Activated CD4-positive, alpha-beta T cell treated with anti-CD3 and anti-CD28 coated beads, Interleukin-2, amount 10 ng/mL, durations not matched to agents 7 days and 5 days (primary cell): ENCODE results near the gene TBCEL. TPM values are rescaled to one million over a fixed set of nuclear protein-coding genes. Genes with fewer than 3 reads are reported as not detected.
A peak's percentile ranks its signal among the peaks of the same experiment; 100 is the strongest.
"Not testable (repeated sequence)": the region's sequence is repeated elsewhere in the genome, so short reads cannot be mapped to it uniquely, and the experiment has no call there.

ENCODE experiments used
- CTCF ChIA-PET: fragments of 350-600 bp; sonication (Branson Sonifier 250); formaldehyde crosslinking; loops from one replicate; lab custom pipeline; 2021; ENCODE audit warnings: antibody characterized with exemption; lab: Charles Lee
- POLR2A ChIA-PET: fragments of 350-600 bp; sonication (Branson Sonifier 250); formaldehyde crosslinking; loops from one replicate; lab custom pipeline; 2021; ENCODE audit warnings: antibody characterized with exemption; lab: Charles Lee
- DNase-seq: peaks from one replicate; pipeline ENCODE4 v3.0.0-alpha.2; 2020
- H3K27ac Mint-ChIP-seq: one replicate; pipeline ENCODE4 v1.8.0; 2021; ENCODE audit warnings: mild to moderate bottlenecking, moderate library complexity, mixed read lengths
- H3K27me3 Mint-ChIP-seq: one replicate; pipeline ENCODE4 v1.8.0; 2021; ENCODE audit warnings: mixed read lengths
- H3K36me3 Mint-ChIP-seq: one replicate; pipeline ENCODE4 v1.8.0; 2021; ENCODE audit warnings: low read depth, mixed read lengths
- H3K4me1 Mint-ChIP-seq: one replicate; pipeline ENCODE4 v1.8.0; 2021; ENCODE audit warnings: mixed read lengths
- H3K4me3 Mint-ChIP-seq: one replicate; pipeline ENCODE4 v1.8.0; 2021; ENCODE audit warnings: mild to moderate bottlenecking, moderate library complexity, mixed read lengths
- H3K9me3 Mint-ChIP-seq: one replicate; pipeline ENCODE4 v1.8.0; 2021; ENCODE audit warnings: mixed read lengths
- total RNA-seq, 2 experiments: library from RNA; stranded (reverse); gene quantifications; one replicate each; pipeline ENCODE4 v1.2.3, GENCODE V29; 2021

TBCEL gene
- total RNA-seq, 2 experiments from 2014 or later, result 13.1 to 16.1 TPM

DNA sequence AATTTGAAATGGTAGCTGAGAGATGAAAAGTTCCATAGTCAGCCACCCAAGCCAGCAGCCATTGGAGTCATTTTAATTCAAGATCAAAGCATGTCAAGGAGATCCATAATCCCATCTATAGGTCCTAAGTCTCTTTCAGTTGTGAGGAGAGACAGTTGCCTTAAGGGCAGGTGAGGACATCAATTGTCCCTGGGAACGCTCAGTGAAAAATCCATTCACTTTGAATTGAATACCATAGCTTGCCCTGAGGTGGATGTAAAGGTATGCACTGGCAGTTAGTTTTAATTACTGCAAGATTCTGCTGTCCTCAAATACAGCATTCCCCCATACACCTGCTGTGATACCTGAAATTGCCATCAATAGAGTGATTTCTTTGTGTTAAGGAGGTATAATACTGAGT is 25.3 kb upstream of the TBCEL start:
- CTCF ChIA-PET, result no interaction called here
- H3K4me3 Mint-ChIP-seq, result no peak overlapping the region
- H3K36me3 Mint-ChIP-seq, result no peaks in the 10 kb centered on the region

DNA sequence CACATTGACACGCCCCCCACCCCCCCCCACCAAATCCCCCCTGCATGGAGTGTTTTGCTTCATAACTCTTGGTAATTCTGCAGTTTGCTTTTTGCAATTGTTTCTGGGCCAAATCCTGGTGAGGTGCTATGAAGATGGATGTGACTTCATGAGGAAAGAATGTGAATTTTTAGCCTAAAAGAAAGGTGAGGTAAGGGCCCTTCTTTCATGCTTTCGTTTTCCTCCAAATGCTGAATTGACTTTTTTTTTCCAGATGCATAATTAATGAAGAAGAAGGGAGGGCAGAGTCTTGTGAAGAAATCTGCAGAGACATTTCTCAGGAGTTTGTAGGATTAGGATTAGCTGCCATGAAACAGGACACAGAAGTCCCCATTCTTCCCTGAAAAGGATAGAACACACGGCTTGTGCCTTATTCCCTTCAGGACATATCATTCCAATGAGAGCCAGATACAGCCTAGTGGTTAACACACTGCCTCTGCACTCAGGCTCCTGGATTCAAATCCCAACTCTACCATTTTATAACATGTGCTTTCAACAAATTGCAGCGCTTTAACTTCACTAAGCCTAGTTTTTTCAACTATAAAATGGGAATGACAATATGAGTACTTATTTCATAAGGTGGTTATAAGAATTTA is 19.6 kb upstream of the TBCEL start:
- ChIA-PET CTCF (no interaction called here), POLR2A (no interaction called here)
- H3K27ac Mint-ChIP-seq, result no peak overlapping the region
- no peaks in the 10 kb centered on the region for H3K36me3 Mint-ChIP-seq
- H3K9me3 Mint-ChIP-seq, result peaks cover 10% of the 10 kb centered on the region
- no peaks in the 10 kb centered on the region for H3K4me1 Mint-ChIP-seq
- DNase-seq, result no peak
- H3K4me3 Mint-ChIP-seq, result no peak overlapping the region
- peaks cover 19% of the 10 kb centered on the region for H3K27me3 Mint-ChIP-seq

More for the DNA sequence above, 25.3 kb upstream of the TBCEL start:
- Mint-ChIP-seq H3K4me1 (peaks cover 3% of the 10 kb centered on the region), H3K27ac (no peak overlapping the region), H3K27me3 (peaks cover 8% of the 10 kb centered on the region), H3K9me3 (no peaks in the 10 kb centered on the region)
- DNase-seq, result no peak
- POLR2A ChIA-PET, result no interaction called here

DNA sequence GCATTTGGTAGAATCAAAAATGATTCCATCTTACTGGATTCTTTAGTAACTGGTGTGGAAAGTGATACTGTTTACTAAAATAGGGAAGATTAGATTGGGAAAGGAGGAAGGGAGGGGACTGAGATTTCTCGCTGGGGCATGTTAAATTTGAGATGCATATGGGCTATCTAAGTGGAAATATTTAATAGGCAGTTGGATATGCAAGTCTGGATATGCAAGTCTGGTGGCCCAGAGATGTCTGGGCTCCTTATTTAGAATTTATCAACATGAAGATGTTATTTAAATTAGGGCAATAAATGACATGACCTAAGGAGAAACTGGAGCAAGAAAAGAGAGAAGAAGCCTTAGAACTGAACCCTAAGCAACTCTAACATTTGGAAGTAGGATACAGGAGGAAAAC is 17.0 kb upstream of the TBCEL start:
- CTCF ChIA-PET, result no interaction called here
- Mint-ChIP-seq H3K27me3 (peaks cover 29% of the 10 kb centered on the region), H3K4me3 (no peak overlapping the region), H3K36me3 (no peaks in the 10 kb centered on the region), H3K9me3 (peaks cover 10% of the 10 kb centered on the region), H3K4me1 (no peaks in the 10 kb centered on the region), H3K27ac (no peak overlapping the region)
- no peak for DNase-seq
- POLR2A ChIA-PET, result no interaction called here

DNA sequence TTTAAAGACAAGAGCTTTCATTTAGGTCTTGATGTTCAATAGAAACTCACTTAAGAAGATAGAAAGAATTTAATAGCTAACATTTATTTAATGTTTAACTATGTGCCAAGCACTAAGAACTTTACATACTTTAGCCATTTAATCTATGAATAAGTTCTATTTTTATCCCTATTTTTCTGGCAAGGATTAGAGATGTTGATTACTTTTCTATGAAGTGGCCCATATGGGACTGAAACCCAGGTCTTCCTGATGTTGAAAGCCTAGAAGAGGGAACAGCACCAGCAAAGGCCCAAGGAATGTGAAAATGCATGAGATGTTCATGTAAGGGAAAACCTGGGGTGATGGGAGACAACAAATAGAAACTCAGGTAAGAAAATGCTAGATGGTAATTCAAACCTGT is 15.4 kb upstream of the TBCEL start:
- Mint-ChIP-seq H3K27ac (no peak overlapping the region), H3K9me3 (peaks cover 10% of the 10 kb centered on the region), H3K27me3 (peaks cover 24% of the 10 kb centered on the region), H3K36me3 (no peaks in the 10 kb centered on the region), H3K4me1 (no peaks in the 10 kb centered on the region), H3K4me3 (no peak overlapping the region)
- ChIA-PET POLR2A (interaction anchor here (0.6 kb wide), 1 partner anchor 23 kb away, joined by 3 read pairs; no protein-coding TSS in a partner anchor), CTCF (no interaction called here)
- DNase-seq, result no peak

DNA sequence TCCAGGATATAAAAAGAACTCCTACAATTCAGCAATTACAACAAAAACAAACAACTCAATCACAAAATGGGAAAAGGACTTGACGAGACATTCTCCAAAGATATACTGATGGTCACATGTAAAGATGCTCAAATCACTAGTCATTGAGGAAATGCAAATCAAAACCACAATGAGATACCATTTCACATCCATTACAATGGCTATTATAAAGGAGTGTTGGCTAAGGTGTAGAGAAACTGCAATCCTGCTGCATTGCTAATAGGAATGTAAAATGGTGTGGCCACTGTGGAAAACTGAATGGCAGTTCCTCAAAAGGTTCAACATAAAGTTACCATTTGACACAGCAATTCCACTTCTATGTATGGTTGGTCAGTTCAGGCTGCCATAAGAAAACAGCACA is 11.8 kb upstream of the TBCEL start:
- H3K4me3 Mint-ChIP-seq, result no peak overlapping the region
- peaks cover 28% of the 10 kb centered on the region for H3K27me3 Mint-ChIP-seq
- CTCF ChIA-PET, result no interaction called here
- no peaks in the 10 kb centered on the region for H3K36me3 Mint-ChIP-seq
- no peaks in the 10 kb centered on the region for H3K4me1 Mint-ChIP-seq
- no peak for DNase-seq
- no peak overlapping the region for H3K27ac Mint-ChIP-seq
- POLR2A ChIA-PET, result no interaction called here
- peaks cover 2% of the 10 kb centered on the region for H3K9me3 Mint-ChIP-seq

DNA sequence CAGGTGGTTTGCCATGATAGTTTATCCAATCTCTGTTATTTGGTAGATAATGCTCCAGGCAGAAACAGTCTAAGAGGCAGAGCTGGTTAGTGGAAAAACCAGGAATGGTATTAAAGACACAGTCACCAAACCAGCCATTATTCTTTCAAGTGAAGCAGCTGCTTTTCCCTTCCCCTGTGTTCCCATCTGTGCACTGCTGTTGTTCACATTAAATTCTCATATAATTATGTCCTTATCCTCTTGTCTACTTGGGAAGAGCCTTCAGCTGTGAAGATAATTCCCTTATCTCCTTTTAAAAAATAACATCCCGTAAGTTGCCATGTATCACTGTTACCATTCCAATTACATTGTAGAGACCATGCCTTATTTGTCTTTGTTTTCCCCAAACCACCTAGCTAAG is 5.2 kb upstream of the TBCEL start:
- DNase-seq, result no peak
- H3K4me1 Mint-ChIP-seq, result peaks cover 3% of the 10 kb centered on the region
- no peak overlapping the region for H3K27ac Mint-ChIP-seq
- H3K36me3 Mint-ChIP-seq, result no peaks in the 10 kb centered on the region
- no peaks in the 10 kb centered on the region for H3K9me3 Mint-ChIP-seq
- ChIA-PET POLR2A (no interaction called here), CTCF (interaction anchor here (0.6 to 1.2 kb wide), 3 partner anchors 9 to 388 kb away, joined by 3 read pairs; no protein-coding TSS in a partner anchor)
- peaks cover 17% of the 10 kb centered on the region for H3K27me3 Mint-ChIP-seq
- H3K4me3 Mint-ChIP-seq, result no peak overlapping the region

DNA sequence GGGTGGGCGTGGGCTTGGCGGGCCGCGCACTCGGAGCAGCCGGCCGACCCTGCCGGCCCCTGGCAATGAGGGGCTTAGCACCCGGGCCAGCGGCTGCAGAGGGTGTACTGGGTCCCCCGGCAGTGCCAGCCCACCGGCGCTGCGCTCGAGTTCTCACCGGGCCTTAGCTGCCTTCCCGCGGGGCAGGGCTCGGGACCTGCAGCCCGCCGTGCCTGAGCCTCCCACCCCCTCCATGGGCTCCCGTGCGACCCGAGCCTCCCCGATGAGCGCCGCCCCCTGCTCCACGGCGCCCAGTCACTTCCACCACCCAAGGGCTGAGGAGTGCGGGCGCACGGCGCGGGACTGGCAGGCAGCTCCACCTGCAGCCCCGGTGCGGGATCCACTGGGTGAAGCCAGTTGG is 2.2 kb upstream of the TBCEL start:
- H3K27me3 Mint-ChIP-seq, DNase-seq, CTCF ChIA-PET, H3K27ac Mint-ChIP-seq, H3K36me3 Mint-ChIP-seq, H3K9me3 Mint-ChIP-seq, H3K4me3 Mint-ChIP-seq, POLR2A ChIA-PET: not testable (repeated sequence)
- peaks cover 20% of the 10 kb centered on the region for H3K4me1 Mint-ChIP-seq

DNA sequence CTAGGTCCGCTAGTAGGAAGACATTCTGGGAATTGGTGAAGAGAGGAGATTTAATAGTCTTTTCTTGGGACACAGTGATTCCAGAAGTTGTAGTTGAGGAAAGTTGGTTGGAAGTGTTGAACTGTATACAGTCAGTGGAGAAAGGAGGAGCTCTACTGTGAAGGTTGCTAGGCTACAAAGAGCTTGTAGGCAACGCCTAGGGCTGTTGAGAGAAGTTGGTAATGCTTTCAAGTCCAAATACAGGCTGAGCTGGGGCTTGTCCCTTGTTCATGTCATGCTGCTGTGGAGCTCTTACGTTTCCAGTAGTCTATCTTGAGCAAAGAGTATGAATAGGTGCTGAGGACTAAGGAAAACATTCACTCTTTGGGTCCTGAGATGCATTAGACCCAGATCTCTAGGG is 1.1 kb downstream of the TBCEL start:
- ChIA-PET CTCF (interaction anchor here (0.8 to 1.2 kb wide), 2 partner anchors 11 kb away, joined by 3 read pairs; no protein-coding TSS in a partner anchor), POLR2A (no interaction called here)
- Mint-ChIP-seq H3K27me3 (no peaks in the 10 kb centered on the region), H3K9me3 (no peaks in the 10 kb centered on the region), H3K36me3 (no peaks in the 10 kb centered on the region), H3K4me1 (peaks cover 25% of the 10 kb centered on the region), H3K27ac (peak overlapping the region; percentile 77), H3K4me3 (peak overlapping the region; percentile 81)
- DNase-seq, result peak; percentile 20

DNA sequence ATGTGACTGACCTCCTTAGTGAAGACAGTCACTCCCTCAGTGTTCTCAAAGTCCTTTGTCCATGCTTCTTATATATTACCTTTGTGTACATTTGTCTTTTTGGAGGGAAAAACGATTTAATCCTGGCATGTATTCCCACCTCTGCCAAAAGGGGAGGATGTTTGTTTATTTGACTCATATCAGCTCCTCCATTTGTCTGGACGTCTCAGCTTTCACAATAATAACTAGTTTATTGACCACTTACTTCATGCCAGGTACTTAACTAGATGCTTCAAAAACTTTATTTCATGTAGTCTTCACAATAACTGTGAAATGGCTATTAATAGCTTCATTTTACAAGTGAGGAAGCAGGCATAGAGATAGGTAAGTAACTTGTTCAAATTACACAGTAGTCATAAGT is 5.3 kb downstream of the TBCEL start:
- Mint-ChIP-seq H3K9me3 (no peaks in the 10 kb centered on the region), H3K36me3 (no peaks in the 10 kb centered on the region), H3K27me3 (no peaks in the 10 kb centered on the region), H3K27ac (no peak overlapping the region), H3K4me1 (peaks cover 25% of the 10 kb centered on the region), H3K4me3 (no peak overlapping the region)
- POLR2A ChIA-PET, result no interaction called here
- CTCF ChIA-PET, result no interaction called here
- no peak for DNase-seq

DNA sequence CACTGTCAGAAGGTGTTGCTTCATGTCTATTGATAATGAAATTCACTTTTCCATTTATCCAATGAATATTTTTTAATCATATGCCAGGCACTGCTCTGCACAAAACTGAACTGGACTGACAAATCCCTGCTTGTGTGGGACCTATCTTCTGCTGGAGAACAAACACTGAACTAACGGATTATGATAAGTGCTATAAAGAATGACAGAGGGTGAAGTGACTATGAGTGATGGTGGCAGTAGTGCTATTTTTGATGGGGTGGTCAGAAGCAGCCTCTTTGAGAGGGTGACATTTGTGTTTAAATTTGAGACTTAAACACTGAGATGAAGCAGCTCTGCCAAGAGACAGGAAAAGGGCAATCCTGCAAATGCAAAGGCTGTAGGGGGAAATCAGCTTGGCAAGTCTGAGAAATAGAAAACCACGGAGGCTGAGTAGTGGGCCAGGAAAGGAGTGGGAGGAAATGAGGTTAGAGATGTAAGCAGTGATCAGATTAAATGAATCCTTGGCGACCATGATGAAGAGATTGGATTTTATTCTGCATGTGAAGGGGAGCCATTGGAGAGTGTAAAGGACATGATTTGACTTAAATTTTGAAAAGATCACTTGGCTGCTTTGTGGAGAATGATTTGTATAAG is 6.0 kb downstream of the TBCEL start:
- no peak overlapping the region for H3K27ac Mint-ChIP-seq
- DNase-seq, result no peak
- H3K4me3 Mint-ChIP-seq, result no peak overlapping the region
- no peaks in the 10 kb centered on the region for H3K27me3 Mint-ChIP-seq
- ChIA-PET POLR2A (no interaction called here), CTCF (no interaction called here)
- no peaks in the 10 kb centered on the region for H3K9me3 Mint-ChIP-seq
- peaks cover 20% of the 10 kb centered on the region for H3K4me1 Mint-ChIP-seq
- no peaks in the 10 kb centered on the region for H3K36me3 Mint-ChIP-seq

DNA sequence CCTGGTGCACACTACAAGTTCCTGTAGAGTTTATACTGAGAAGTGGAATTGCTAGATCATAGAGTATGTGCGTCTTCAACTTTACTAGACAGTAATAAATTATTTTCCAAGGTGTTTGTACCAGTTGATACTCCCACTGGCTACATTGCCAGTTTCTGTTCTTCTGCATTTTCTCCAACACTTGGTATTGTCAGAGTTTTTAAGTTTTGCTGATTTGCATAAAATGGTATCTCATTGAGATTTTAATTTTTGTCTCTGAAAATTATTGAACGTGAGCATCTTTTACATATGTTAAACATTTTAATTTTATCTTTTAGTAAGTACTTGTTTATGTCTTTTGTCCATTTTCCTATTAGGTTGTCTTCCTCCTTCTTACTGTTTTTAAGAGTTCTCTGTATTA is 7.3 kb downstream of the TBCEL start:
- H3K36me3 Mint-ChIP-seq, result no peaks in the 10 kb centered on the region
- ChIA-PET CTCF (no interaction called here), POLR2A (no interaction called here)
- no peaks in the 10 kb centered on the region for H3K9me3 Mint-ChIP-seq
- H3K4me1 Mint-ChIP-seq, result peaks cover 21% of the 10 kb centered on the region
- H3K27me3 Mint-ChIP-seq, result no peaks in the 10 kb centered on the region
- DNase-seq, result no peak
- no peak overlapping the region for H3K4me3 Mint-ChIP-seq
- no peak overlapping the region for H3K27ac Mint-ChIP-seq

DNA sequence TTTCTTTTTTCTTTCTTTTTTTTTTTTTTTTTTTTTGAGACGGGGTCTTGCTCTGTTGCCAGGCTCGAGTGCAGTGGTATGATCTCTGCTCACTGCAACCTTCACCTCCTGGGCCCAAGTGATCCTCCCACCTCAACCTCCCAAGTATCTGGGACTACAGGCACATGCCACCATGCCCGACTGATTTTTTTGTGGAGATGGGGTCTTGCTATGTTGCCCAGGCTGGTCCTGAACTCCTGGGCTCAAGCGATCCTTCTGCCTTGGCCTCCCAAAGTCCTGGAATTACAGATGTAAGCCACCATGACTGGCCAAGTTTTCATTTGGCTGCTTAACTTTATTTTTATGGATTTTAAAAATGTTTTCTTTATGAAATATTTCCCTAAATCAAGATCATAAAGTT is 7.7 kb downstream of the TBCEL start:
- peaks cover 23% of the 10 kb centered on the region for H3K4me1 Mint-ChIP-seq
- H3K27ac Mint-ChIP-seq, H3K36me3 Mint-ChIP-seq, POLR2A ChIA-PET, H3K27me3 Mint-ChIP-seq, H3K4me3 Mint-ChIP-seq, H3K9me3 Mint-ChIP-seq, CTCF ChIA-PET, DNase-seq: not testable (repeated sequence)

DNA sequence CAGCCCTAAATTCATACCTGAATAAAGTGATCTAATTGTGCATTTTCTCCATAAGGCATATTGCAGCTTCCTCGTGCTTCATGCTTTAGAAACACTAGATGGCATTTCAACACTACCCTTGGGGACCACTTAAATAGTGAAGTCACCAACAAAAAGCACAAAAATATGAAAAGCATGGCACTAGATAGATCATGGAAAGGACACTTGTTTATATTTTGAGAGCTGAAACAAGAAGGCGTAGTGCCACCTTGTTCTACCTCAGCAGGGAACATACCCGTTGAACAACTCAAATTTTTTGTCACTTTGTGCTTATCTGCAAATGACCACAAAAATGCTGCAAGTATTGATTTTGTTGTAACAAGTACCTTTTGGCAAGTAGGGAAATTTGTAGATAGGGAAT is 8.6 kb downstream of the TBCEL start:
- Mint-ChIP-seq H3K4me3 (no peak overlapping the region), H3K4me1 (peaks cover 23% of the 10 kb centered on the region), H3K9me3 (no peaks in the 10 kb centered on the region), H3K36me3 (no peaks in the 10 kb centered on the region), H3K27ac (no peak overlapping the region), H3K27me3 (no peaks in the 10 kb centered on the region)
- POLR2A ChIA-PET, result no interaction called here
- CTCF ChIA-PET, result no interaction called here
- no peak for DNase-seq
